Upper lobe of left lung (tissue), 4 donors: ENCODE data around the gene TUBB1.

Source experiments
- CTCF ChIP-seq, 6 experiments: fragments of 450-650 bp in 4 of 6; fragments of 200-600 bp in 2 of 6; sonication (generic) in 2 of 6; IDR thresholded peaks; one replicate each; pipeline ENCODE4 v1.5.1; 2016 to 2019; ENCODE audit warnings: antibody characterized with exemption in 6 of 6
- EP300 ChIP-seq, 4 donors: sonication (generic); formaldehyde crosslinking; IDR thresholded peaks; one replicate each; pipeline ENCODE4 v1.5.1; 2017; ENCODE audit warnings: antibody characterized with exemption in 4 of 4, control low read depth in 2 of 4
- POLR2A ChIP-seq, 4 donors: fragments of 450-650 bp; IDR thresholded peaks; one replicate each; pipeline ENCODE4 v1.5.1; 2016 to 2017; ENCODE audit warnings: antibody characterized with exemption in 4 of 4, mild to moderate bottlenecking in 2 of 4

- TF ChIP-seq POLR2A (IDR thresholded peaks at IDR 0.05) = no peak
- no peak for TF ChIP-seq CTCF (IDR thresholded peaks at IDR 0.05)
- TF ChIP-seq EP300 (IDR thresholded peaks at IDR 0.05) = no peak
Measured at GRCh38 chr20:58978351-58979190, 40.7 kb upstream of the TUBB1 start.
